ENCODE measurements around the gene ZBTB7C. TPM values are rescaled to one million over a fixed set of nuclear protein-coding genes. Genes with fewer than 3 reads are reported as not detected.

ZBTB7C gene
- total RNA-seq (2021), result 0.33 and 0.39 TPM in 2 replicates
- long read RNA-seq, result 0 reads

- H2BK12ac ChIP-seq (ENCODE audit: insufficient read length, low read depth, low read length), result no peak within 1 kb of the TSS
- peaks cover 0 to 3% of the 10 kb centered on the region in 2 experiments; a peak in 1 of 5 replicates for H3K9me3 Mint-ChIP-seq
- peak within 1 kb of the TSS; percentile 68 to 88 for H3K4me3 Mint-ChIP-seq
- no peak within 1 kb of the TSS for H3K27ac Mint-ChIP-seq
- H3K18ac ChIP-seq (ENCODE audit: insufficient read length, low read depth, low read length), result no peak within 1 kb of the TSS
- no peak within 1 kb of the TSS for H2AK5ac ChIP-seq (ENCODE audit: insufficient read length, low read length)
- H3K4me1 Mint-ChIP-seq, result peaks cover 23 to 37% of the 10 kb centered on the region in 2 experiments
- no peaks in the 10 kb centered on the region; a peak in 1 of 7 replicates for H3K36me3 Mint-ChIP-seq (ENCODE audit: insufficient read depth in 1 of 3, low read depth in 3 of 3)
- no peak within 1 kb of the TSS for H2BK15ac ChIP-seq (ENCODE audit: low read depth, low read length)
- H2AFZ ChIP-seq (ENCODE audit: low read length), result no peak within 1 kb of the TSS
- no peak within 1 kb of the TSS for H3K56ac ChIP-seq (ENCODE audit: insufficient read length, low read depth, low read length)
- H3K9ac ChIP-seq (ENCODE audit: extremely low read depth, insufficient read length, low read length), result no peak within 1 kb of the TSS
- no peak within 1 kb of the TSS for H4K91ac ChIP-seq (ENCODE audit: insufficient read length, low read depth, low read length)
- no peaks in the 10 kb centered on the region for H3K79me1 ChIP-seq (ENCODE audit: insufficient read depth, low read depth, low read length, poor library complexity, severe bottlenecking)
- WGBS (ENCODE audit: extremely low coverage, insufficient read length, low lambda C conversion rate), result no CpG with 5 or more reads among the region's 136 CpGs
- peaks cover 77% of the 10 kb centered on the region for H3K27me3 Mint-ChIP-seq (ENCODE audit: low read depth)
- no peak within 1 kb of the TSS for H3T11ph ChIP-seq (ENCODE audit: low read length)
- no peak within 1 kb of the TSS for H2BK120ac ChIP-seq (ENCODE audit: low read depth, low read length, poor library complexity, severe bottlenecking)
- no peak within 1 kb of the TSS for H4K8ac ChIP-seq (replicated peaks; ENCODE audit: insufficient read length, low read depth, low read length)
- H3K14ac ChIP-seq (ENCODE audit: insufficient read depth, low read length), result no peak within 1 kb of the TSS
- H4K20me1 ChIP-seq (ENCODE audit: control insufficient read depth, insufficient read depth, insufficient read length), result no peaks in the 10 kb centered on the region
- H3K4me2 ChIP-seq (ENCODE audit: insufficient read depth, insufficient read length, low read length), result peak within 1 kb of the TSS; percentile 71
- H2BK5ac ChIP-seq (ENCODE audit: insufficient read length, low read length), result no peak within 1 kb of the TSS
- H3K23ac ChIP-seq (ENCODE audit: insufficient read length, low read depth, low read length), result no peak within 1 kb of the TSS
- no peak for TF ChIP-seq CTCF (conservative IDR thresholded peaks at IDR 0.05)
- H3K27ac ChIP-seq (ENCODE audit: insufficient read length, low read depth, low read length), result no peak within 1 kb of the TSS
- no peak within 1 kb of the TSS for H4K5ac ChIP-seq (ENCODE audit: insufficient read length, low read depth, low read length)
- H3K9me3 ChIP-seq (ENCODE audit: control insufficient read depth, low read depth, low read length), result no peaks in the 10 kb centered on the region
- H2BK20ac ChIP-seq (ENCODE audit: low read depth, low read length, poor library complexity, severe bottlenecking), result no peak within 1 kb of the TSS
- H3K4ac ChIP-seq (ENCODE audit: low read depth, low read length), result no peak within 1 kb of the TSS
- peaks cover 38% of the 10 kb centered on the region for H3K27me3 ChIP-seq (ENCODE audit: insufficient read depth, low read length)
- DNase-seq, result no peak
- no peaks in the 10 kb centered on the region for H3K79me2 ChIP-seq (ENCODE audit: insufficient read depth, low read length)
- peaks cover 16% of the 10 kb centered on the region for H3K23me2 ChIP-seq (ENCODE audit: insufficient read length, low read depth, low read length, poor library complexity, severe bottlenecking)
- H3K4me1 ChIP-seq (ENCODE audit: insufficient read depth, low read length), result no peaks in the 10 kb centered on the region
These were observed at the start of gene ZBTB7C for GRCh38 chr18:48408727-48409590. Gene ZBTB7C, minus strand, starts transcription at chr18:48409383.

All from H9 (cell line).